Erythroblast (primary cell): Measurements from ENCODE around the gene C2orf80.

Source experiments
- GATA1 ChIP-seq: IDR thresholded peaks from 2 replicates; pipeline ENCODE4 v1.6.1; 2011; ENCODE audit warnings: low read depth, mild to moderate bottlenecking, control low read depth, low read length, moderate library complexity
- POLR2A ChIP-seq: IDR thresholded peaks from 2 replicates; pipeline ENCODE4 v1.6.1; 2011; ENCODE audit warnings: mild to moderate bottlenecking, low read length

DNA sequence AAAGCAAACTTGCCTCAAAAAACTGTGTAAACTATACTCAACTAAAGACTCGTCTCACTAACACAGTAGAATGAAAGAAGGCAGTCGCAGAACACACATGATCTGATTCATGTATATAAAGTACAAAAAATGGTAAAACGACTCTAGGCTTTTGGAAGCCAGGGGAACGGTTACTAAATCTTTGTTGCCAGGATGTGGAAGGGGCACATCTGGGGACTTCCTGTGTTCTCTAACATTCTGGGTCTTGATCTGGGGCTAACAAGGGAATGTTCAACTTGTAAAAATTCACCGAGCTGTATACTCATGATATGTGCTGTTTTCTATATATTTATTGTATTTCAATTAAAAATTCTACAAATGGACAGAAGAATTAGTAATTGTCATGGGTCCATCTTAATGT is 14.3 kb upstream of the C2orf80 start:
- TF ChIP-seq POLR2A, result no peak
- no peak for TF ChIP-seq GATA1
